NB4 (cell line): ENCODE results near the gene RGS6.

Experiments
- DNase-seq: peaks from one replicate; pipeline ENCODE4 v3.0.0; 2010; ENCODE audit warnings: low read depth
- H3K4me3 ChIP-seq: one replicate; pipeline ENCODE4 v1.5.1; 2011; ENCODE audit warnings: mild to moderate bottlenecking, low read depth, low read length, moderate library complexity
- MAX ChIP-seq: IDR thresholded peaks from 2 replicates; pipeline ENCODE4 v1.6.1; 2011; ENCODE audit warnings: low read depth, low read length
- MYC ChIP-seq: IDR thresholded peaks from 2 replicates; pipeline ENCODE4 v1.6.1; 2011; ENCODE audit warnings: low read depth, low read length
- POLR2A ChIP-seq: IDR thresholded peaks from 2 replicates; pipeline ENCODE4 v1.6.1; 2011; ENCODE audit warnings: mild to moderate bottlenecking; ENCODE audit not compliant: insufficient read length; ENCODE audit errors: extremely low read depth
- TF ChIP-seq, protein P1 (sequence below): IDR thresholded peaks from one replicate; pipeline ENCODE4 v1.5.1; 2012; ENCODE audit warnings: low read depth, low read length

RGS6 gene

DNA sequence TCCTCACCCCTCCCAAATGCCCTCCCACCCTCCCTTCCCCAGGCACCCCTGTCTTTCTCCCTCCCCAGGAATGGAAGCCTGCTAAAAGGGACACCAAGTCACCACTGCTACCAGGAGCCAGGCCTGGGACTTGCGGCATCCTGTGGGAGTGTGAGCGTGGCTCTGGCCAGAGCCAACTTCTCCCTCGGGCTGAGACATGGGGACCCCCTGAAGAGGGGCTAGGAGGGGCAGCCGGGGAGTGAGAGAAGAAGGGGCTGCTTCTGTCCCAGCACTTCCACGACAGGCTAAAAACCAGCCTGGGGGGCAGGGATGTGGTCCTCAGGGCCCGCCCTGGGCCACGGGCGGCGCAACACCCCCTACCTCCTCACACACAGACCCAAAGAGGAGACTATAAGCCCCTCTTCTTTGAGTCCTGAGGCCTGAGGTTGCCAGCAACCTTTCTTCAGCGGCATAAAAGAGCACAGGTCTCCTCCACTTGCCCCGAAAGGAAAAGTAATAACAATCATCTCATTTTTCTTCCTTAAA is 682.7 kb downstream of the RGS6 start:
- DNase-seq = no peak
- no peak overlapping the region for H3K4me3 ChIP-seq
- no peak for TF ChIP-seq MAX
- TF ChIP-seq, protein P1, sequence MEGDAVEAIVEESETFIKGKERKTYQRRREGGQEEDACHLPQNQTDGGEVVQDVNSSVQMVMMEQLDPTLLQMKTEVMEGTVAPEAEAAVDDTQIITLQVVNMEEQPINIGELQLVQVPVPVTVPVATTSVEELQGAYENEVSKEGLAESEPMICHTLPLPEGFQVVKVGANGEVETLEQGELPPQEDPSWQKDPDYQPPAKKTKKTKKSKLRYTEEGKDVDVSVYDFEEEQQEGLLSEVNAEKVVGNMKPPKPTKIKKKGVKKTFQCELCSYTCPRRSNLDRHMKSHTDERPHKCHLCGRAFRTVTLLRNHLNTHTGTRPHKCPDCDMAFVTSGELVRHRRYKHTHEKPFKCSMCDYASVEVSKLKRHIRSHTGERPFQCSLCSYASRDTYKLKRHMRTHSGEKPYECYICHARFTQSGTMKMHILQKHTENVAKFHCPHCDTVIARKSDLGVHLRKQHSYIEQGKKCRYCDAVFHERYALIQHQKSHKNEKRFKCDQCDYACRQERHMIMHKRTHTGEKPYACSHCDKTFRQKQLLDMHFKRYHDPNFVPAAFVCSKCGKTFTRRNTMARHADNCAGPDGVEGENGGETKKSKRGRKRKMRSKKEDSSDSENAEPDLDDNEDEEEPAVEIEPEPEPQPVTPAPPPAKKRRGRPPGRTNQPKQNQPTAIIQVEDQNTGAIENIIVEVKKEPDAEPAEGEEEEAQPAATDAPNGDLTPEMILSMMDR = no peak
- TF ChIP-seq MYC = no peak
- no peak for TF ChIP-seq POLR2A

DNA sequence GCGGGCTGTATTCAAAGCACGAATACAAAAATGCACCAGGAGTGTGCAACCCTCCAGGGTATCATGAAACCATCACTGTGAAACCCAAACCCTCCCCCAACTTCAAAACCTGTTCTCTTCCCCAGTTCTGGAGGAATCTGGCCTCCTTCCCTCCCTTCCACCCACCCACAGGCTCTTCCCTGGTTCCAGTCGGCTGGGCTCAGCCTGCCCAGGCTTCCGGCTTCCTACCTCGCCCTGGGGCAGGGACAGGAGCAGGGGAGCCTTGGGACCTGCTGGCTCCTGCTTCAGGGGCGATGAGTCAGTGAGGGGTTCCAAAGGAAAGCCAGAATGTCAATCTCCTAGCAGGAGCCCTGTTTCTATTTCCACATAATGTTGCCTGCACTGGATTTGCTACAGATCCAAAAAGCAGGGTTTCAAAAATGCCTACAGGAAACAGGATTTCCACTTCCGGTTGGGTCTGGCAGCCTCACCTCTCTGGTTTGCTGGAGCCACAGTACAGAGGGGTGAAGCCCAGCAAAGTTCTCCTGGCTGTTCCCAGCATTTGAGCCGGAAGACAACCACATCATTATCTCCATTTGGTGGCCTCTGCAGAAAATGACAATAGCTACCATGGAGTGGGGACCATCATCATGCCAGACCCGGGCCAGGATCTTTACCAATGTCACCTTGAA is 683.4 kb downstream of the RGS6 start:
- TF ChIP-seq POLR2A = no peak
- TF ChIP-seq, protein P1 = no peak
- TF ChIP-seq MAX = no peak
- no peak for TF ChIP-seq MYC
- DNase-seq = no peak
- H3K4me3 ChIP-seq = no peak overlapping the region
